GM12891 (cell line): ENCODE results near the gene TPTE.

Experiments used
- POLR2A ChIP-seq: IDR thresholded peaks from 2 replicates; pipeline ENCODE4 v1.6.1; 2011; ENCODE audit warnings: low read depth, low read length, control low read depth
- POLR2AphosphoS5 ChIP-seq: IDR thresholded peaks from 2 replicates; pipeline ENCODE4 v1.6.1; 2011; ENCODE audit warnings: low read depth, low read length, control low read depth

DNA sequence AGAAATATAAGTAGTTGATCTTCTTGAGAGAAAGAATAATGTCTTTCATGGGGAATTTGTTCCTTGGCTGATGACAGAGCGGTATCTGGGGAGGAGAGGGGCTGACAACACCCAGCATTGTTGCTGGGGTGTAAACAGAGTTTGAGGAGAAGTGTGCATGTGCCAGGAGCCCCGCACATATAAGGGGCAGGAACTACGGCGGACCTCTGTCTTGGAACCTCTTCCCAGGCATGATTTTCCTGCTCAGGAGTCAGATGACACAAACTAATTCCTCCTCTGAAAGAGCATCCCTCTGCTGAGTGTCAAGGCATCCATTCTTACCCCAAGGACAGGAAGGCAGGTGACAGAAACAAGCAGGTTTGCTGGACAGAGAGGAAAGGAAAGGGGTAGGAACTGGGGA, 119.1 kb downstream of the TPTE start:
- no peak for TF ChIP-seq POLR2AphosphoS5
- TF ChIP-seq POLR2A = no peak
